AG20443 (cell line): ENCODE measurements around the gene CELSR2.

ENCODE experiments used
- DNase-seq: peaks from one replicate; pipeline ENCODE4 v3.0.0; 2012; ENCODE audit warnings: low spot score, mixed read lengths

The CELSR2 gene

DNA sequence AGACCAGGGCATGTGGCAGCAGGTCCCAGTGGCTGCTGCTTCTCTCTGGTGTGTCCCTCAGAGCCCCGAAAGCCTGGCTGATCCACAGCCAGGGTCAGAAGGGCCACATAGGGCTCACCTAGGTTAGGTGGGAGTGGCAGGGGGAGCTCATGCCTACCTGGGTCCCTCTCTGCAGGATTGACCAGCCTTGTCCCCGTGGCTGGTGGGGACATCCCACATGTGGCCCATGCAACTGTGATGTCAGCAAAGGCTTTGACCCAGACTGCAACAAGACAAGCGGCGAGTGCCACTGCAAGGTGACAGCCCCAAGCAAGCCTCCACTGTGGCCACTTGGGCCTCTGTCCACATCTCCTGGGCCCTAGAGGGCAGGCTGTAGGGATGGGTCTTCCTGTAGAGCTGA, 15.7 kb downstream of the CELSR2 start:
- no peak for DNase-seq

- no peak for DNase-seq
Observed at GRCh38 chr1:109265741-109266330, 16.5 kb downstream of the CELSR2 start.

DNA sequence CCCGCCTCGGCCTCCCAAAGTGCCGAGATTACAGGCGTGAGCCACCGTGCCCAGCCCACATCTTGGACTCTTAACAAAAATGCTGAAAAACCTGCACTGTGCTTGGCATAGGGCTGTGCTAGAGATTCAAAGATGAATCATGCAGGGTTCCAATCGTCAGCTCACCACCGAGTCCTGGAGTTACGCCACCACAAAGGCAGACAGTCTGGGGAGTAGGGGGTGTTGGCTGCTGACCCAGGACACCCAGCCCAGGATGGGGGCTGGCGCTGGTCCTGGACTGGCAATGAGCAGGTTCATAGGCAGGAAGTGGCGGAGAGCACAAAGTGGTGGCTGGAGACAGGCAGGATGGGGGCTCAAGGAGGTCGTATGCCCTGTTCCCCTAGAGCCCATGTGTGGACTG, 17.6 kb downstream of the CELSR2 start:
- peak; percentile 78 for DNase-seq

- DNase-seq, result no peak
Observed at GRCh38 chr1:109267743-109268300, 18.5 kb downstream of the CELSR2 start.

DNA sequence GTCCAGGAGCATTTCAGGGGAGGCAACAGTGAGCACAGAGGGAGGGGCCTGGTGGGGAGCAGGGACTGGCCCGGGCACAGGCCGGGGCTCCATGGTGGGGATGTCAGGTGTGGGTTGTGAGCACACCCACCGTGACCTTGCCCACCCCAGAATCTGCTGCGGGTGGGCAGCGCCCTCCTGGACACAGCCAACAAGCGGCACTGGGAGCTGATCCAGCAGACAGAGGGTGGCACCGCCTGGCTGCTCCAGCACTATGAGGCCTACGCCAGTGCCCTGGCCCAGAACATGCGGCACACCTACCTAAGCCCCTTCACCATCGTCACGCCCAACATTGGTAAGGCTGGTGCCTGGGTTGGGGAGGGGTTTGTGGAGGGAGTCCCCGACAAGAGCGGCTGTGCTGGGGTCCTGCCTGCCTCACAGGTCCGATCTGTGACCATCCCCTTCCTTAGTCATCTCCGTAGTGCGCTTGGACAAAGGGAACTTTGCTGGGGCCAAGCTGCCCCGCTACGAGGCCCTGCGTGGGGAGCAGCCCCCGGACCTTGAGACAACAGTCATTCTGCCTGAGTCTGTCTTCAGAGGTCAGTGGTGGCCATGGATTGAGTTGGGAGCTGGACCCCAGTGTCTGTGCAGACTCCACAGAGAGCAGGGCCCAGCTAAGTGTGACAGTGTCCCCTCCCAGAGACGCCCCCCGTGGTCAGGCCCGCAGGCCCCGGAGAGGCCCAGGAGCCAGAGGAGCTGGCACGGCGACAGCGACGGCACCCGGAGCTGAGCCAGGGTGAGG, 19.3 kb downstream of the CELSR2 start:
- no peak for DNase-seq

- no peak for DNase-seq
Observed at GRCh38 chr1:109269212-109269980, 20.1 kb downstream of the CELSR2 start.

DNA sequence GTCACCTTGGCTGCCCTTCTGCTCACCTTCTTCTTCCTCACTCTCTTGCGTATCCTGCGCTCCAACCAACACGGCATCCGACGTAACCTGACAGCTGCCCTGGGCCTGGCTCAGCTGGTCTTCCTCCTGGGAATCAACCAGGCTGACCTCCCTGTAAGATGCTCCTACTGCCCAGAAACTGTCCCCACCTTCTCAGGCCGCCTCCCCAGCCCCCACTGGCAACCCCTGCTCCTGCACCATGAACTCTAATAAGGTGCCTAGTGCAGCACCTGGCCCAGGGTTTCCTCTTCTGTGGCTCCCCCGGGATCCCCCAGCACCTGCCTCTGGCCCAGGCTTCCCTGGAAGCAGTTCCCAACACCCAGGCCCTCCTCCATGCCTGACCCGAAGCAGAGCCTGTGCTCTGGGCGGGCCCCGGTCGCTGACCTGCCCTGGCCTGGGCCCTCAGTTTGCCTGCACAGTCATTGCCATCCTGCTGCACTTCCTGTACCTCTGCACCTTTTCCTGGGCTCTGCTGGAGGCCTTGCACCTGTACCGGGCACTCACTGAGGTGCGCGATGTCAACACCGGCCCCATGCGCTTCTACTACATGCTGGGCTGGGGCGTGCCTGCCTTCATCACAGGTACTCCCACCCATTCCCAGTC, 20.8 kb downstream of the CELSR2 start:
- no peak for DNase-seq

- no peak for DNase-seq
Observed at GRCh38 chr1:109270623-109271317, 21.4 kb downstream of the CELSR2 start.

DNA sequence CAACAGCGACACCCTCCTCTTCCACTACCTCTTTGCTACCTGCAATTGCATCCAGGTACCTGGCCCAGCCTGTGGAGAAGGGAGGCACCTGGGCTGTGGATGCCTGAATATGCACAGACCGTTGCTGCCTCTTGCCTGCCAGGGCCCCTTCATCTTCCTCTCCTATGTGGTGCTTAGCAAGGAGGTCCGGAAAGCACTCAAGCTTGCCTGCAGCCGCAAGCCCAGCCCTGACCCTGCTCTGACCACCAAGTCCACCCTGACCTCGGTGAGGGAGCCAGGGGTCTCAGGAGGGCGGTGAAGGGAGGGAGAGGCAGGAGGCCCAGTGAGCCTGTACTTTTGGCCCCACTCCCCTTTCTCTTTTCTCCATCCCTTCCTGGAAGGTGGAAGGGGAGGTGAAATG, 22.1 kb downstream of the CELSR2 start:
- DNase-seq, result no peak

DNA sequence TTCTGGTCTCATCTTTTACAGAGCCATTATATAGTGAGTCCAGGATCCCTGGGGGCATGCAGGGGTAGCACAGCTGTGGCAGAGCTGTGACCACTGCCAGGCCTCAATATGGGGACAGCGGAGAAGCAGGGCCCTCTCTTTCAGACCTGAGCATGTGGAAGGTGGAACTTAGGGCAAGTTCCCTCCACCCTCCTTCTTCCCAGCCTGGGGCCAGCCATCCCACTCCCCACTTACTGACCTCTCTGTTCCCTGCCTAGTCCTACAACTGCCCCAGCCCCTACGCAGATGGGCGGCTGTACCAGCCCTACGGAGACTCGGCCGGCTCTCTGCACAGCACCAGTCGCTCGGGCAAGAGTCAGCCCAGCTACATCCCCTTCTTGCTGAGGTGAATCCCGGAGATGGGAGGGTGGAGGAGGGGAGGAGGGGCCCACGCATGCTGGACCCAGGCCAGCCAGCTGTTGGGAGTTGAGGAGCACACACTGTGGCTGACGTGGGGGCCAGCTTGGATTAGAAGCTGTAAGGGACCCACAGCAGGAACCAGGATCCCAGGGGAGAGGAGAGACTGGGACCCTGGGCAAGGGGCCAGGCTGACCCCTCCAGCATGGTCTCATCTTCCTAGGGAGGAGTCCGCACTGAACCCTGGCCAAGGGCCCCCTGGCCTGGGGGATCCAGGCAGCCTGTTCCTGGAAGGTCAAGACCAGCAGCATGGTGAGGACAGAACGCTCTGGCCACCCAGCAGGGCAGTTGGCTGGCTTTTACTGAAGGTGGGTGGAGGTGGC, 22.9 kb downstream of the CELSR2 start:
- DNase-seq, result no peak

DNA sequence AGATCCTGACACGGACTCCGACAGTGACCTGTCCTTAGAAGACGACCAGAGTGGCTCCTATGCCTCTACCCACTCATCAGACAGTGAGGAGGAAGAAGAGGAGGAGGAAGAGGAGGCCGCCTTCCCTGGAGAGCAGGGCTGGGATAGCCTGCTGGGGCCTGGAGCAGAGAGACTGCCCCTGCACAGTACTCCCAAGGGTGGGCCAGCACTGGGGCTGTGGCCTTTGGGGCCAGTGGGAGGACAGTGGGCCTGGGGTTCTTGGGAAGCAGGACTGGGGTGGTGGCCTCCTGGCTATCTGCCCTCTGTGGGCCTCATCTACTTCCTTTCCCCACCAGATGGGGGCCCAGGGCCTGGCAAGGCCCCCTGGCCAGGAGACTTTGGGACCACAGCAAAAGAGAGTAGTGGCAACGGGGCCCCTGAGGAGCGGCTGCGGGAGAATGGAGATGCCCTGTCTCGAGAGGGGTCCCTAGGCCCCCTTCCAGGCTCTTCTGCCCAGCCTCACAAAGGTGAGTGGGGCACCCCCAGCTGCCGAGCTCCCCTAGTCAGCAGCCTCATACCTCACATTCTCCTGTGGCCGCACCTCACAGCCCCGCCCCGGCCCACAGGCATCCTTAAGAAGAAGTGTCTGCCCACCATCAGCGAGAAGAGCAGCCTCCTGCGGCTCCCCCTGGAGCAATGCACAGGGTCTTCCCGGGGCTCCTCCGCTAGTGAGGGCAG, 23.6 kb downstream of the CELSR2 start:
- no peak for DNase-seq

DNA sequence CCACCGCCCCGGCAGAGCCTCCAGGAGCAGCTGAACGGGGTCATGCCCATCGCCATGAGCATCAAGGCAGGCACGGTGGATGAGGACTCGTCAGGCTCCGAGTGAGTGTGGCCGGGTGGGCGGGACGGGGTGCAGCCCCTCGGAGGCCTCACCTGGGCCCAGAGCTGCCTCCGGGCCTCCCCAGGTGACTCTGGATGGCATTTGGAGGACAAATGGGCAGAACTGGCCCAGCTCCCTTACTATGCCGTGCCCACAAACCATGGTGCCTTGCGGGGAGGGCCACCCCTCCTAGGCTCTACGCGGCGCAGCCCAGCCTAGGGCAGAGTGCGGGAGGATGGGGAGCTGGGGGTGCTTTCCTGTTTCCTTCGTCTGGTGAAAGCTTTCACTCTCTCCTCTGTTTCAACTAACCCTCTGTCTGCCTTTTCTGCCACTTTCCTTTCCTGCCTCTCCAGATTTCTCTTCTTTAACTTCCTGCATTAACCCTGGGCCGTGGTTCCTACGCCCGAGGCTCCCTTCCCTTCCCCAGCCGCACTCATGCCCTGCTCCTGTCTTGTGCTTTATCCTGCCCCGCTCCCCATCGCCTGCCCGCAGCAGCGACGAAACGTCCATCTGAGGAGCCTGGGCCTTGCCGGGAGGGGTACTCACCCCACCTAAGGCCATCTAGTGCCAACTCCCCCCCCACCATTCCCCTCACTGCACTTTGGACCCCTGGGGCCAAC, 24.4 kb downstream of the CELSR2 start:
- DNase-seq, result no peak

DNA sequence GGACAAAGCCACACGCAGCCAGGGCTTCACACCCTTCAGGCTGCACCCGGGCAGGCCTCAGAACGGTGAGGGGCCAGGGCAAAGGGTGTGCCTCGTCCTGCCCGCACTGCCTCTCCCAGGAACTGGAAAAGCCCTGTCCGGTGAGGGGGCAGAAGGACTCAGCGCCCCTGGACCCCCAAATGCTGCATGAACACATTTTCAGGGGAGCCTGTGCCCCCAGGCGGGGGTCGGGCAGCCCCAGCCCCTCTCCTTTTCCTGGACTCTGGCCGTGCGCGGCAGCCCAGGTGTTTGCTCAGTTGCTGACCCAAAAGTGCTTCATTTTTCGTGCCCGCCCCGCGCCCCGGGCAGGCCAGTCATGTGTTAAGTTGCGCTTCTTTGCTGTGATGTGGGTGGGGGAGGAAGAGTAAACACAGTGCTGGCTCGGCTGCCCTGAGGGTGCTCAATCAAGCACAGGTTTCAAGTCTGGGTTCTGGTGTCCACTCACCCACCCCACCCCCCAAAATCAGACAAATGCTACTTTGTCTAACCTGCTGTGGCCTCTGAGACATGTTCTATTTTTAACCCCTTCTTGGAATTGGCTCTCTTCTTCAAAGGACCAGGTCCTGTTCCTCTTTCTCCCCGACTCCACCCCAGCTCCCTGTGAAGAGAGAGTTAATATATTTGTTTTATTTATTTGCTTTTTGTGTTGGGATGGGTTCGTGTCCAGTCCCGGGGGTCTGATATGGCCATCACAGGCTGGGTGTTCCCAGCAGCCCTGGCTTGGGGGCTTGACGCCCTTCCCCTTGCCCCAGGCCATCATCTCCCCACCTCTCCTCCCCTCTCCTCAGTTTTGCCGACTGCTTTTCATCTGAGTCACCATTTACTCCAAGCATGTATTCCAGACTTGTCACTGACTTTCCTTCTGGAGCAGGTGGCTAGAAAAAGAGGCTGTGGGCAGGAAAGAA, 25.5 kb downstream of the CELSR2 start:
- DNase-seq, result no peak

GRCh38 chr1:109275706-109276345, 26.5 kb downstream of the CELSR2 start:
- peak; percentile 51 for DNase-seq

- DNase-seq, result peak; percentile 84
Observed at GRCh38 chr1:109277434-109278204, 28.3 kb downstream of the CELSR2 start.

DNA sequence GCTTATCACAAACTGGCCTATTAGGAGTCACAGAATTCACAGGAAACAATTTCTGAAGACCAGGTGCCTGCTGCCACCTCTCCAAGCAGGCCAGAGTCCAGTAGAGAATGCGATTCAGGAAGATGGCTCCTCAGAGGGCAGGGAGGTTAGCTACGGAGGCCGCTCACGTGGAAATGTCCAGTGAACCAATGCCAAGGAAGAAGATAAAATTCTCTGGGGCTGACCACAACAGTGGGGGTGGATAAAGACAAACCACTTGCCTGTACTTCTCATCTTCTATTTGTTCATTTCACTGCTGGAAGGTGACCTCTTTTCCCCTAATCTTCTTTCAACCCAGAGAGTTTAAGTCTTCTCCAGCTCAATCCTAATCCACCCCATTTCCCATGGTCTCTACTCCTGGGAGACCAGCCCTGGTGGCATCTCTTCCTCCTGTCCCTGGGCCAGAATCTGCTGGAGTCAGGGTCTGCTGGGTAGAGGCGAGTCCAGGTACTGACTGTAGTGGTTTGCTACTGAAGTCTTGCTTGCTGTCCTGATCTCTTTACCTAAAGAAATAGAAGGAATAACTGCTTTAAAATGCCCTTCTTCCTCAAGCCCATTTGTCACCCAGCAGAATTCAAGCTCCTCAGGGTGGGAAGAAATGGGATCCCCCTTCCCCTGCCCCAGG, 30.4 kb downstream of the CELSR2 start:
- DNase-seq, result no peak

DNA sequence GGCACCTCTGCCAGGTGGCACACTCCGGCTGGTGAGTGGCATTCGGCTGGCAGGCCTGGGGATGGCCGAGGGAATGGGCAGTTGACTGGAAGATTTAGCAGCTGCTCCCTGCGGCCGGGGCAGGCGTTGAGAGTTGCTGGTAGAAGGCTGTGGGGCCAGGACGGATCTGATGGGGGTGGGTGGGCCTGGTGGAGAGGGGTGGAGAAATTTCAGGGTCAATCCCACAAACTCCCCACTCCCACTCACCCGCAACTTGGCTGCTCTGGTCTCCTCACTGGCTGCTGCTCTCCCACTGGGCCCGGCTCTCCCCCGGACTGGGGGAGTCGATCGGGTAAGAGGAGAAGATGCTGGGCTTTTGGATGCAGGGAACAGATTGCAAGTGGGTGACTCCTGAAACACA, 31.5 kb downstream of the CELSR2 start:
- no peak for DNase-seq
